Endothelial cell of umbilical vein (primary cell): ENCODE measurements around the gene ZNF763. TPM values are rescaled to one million over a fixed set of nuclear protein-coding genes. Genes with fewer than 3 reads are reported as not detected.

ENCODE experiments used
- BruUV-seq: library from RNA; stranded (reverse); fragments of 400-500 nt; replicated peaks from 2 replicates; lab custom pipeline; 2021; lab: Mats Ljungman, UMichigan
- CTCF ChIA-PET: fragments of 300-600, 350-600 bp; sonication (Branson Sonifier 250); formaldehyde crosslinking; loops from one replicate; lab custom pipeline; 2021; ENCODE audit warnings: antibody characterized with exemption, inconsistent platforms; lab: Charles Lee
- POLR2A ChIA-PET: fragments of 300-600, 350-600 bp; sonication (Branson Sonifier 250); formaldehyde crosslinking; loops from one replicate; lab custom pipeline; 2021; ENCODE audit warnings: antibody characterized with exemption, inconsistent platforms; lab: Charles Lee
- DNase-seq: peaks from one replicate; pipeline ENCODE4 v3.0.0-alpha.2; 2011; ENCODE audit warnings: low read depth, low spot score
- FAIRE-seq: peaks from 2 replicates; lab custom pipeline; 2011; peaks lifted over from hg19 to GRCh38; lab: Jason Lieb, UNC
- H2AFZ ChIP-seq: 2 replicates; pipeline ENCODE4 v1.6.0; 2012; ENCODE audit warnings: low read depth, low read length, control low read depth, inconsistent platforms
- H3K27ac ChIP-seq: 2 replicates; pipeline ENCODE4 v1.5.1; 2011; ENCODE audit warnings: low read depth, mild to moderate bottlenecking, control low read depth, low read length, moderate library complexity; ENCODE audit not compliant: insufficient read depth
- H3K27me3 ChIP-seq, 2 experiments: 2 replicates each; pipeline versions ENCODE4 v1.6.0 to v1.6.1; 2011; ENCODE audit warnings: low read length in 2 of 2, mixed read lengths in 1 of 2; ENCODE audit not compliant: control insufficient read depth in 2 of 2, insufficient read depth in 2 of 2
- H3K36me3 ChIP-seq, 2 experiments: 2 replicates in 1 of 2; 3 replicates in 1 of 2; pipeline ENCODE4 v1.5.1; 2011; ENCODE audit warnings: low read length in 2 of 2, mild to moderate bottlenecking in 1 of 2, moderate library complexity in 1 of 2; ENCODE audit not compliant: control insufficient read depth in 2 of 2, insufficient read depth in 2 of 2; ENCODE audit errors: extremely low read depth in 1 of 2
- H3K4me1 ChIP-seq: 3 replicates; pipeline ENCODE4 v1.5.1; 2011; ENCODE audit warnings: mild to moderate bottlenecking, low read length; ENCODE audit not compliant: control insufficient read depth, insufficient read depth; ENCODE audit errors: extremely low read depth
- H3K4me2 ChIP-seq: 2 replicates; pipeline ENCODE4 v1.6.1; 2011; ENCODE audit warnings: low read length, control low read depth, mixed read lengths; ENCODE audit not compliant: insufficient read depth
- H3K4me3 ChIP-seq, 3 experiments: fragments of 200-600 bp in 1 of 3; sonication (generic), shearing (Covaris generic) in 1 of 3; replicated peaks in 1 of 3; 2 replicates each; pipeline ENCODE4 v1.5.1; 2011 to 2016; ENCODE audit warnings: control low read depth in 3 of 3, low read length in 3 of 3, mild to moderate bottlenecking in 2 of 3, inconsistent platforms in 1 of 3, low read depth in 1 of 3, moderate library complexity in 1 of 3; ENCODE audit not compliant: insufficient read depth in 1 of 3
- H3K79me2 ChIP-seq: 2 replicates; pipeline ENCODE4 v1.6.0; 2012; ENCODE audit warnings: low read length, inconsistent platforms; ENCODE audit not compliant: control insufficient read depth, insufficient read depth
- H3K9ac ChIP-seq: replicated peaks from 2 replicates; pipeline ENCODE3; 2011; ENCODE audit warnings: low read length, control low read depth; ENCODE audit not compliant: insufficient read depth; ENCODE audit errors: extremely low read depth
- H3K9me1 ChIP-seq: replicated peaks from 3 replicates; pipeline ENCODE4 v1.6.0; 2011; ENCODE audit warnings: mild to moderate bottlenecking, low read length; ENCODE audit not compliant: control insufficient read depth, insufficient read depth; ENCODE audit errors: extremely low read depth
- H3K9me3 ChIP-seq: replicated peaks from 2 replicates; pipeline ENCODE4 v1.5.1; 2012; ENCODE audit warnings: low read length, inconsistent platforms; ENCODE audit not compliant: control insufficient read depth, insufficient read depth
- H4K20me1 ChIP-seq: replicated peaks from 2 replicates; pipeline ENCODE3; 2011; ENCODE audit warnings: mild to moderate bottlenecking, low read length; ENCODE audit not compliant: control insufficient read depth, insufficient read depth; ENCODE audit errors: extremely low read depth
- CTCF ChIP-seq, 2 donors: IDR thresholded peaks; 1 replicate in 1 of 2; 2 replicates in 1 of 2; pipeline ENCODE4 v1.5.1; 2011; ENCODE audit warnings: low read length in 2 of 2, mild to moderate bottlenecking in 2 of 2, moderate library complexity in 2 of 2, control low read depth in 1 of 2, inconsistent platforms in 1 of 2, low read depth in 1 of 2; ENCODE audit not compliant: insufficient read depth in 1 of 2; ENCODE audit errors: extremely low read depth in 1 of 2
- EZH2 ChIP-seq: IDR thresholded peaks from 2 replicates; pipeline ENCODE4 v1.6.1; 2012; ENCODE audit warnings: borderline replicate concordance, low read depth, mild to moderate bottlenecking, moderate library complexity, low read length, inconsistent platforms; ENCODE audit not compliant: severe bottlenecking
- FOS ChIP-seq: IDR thresholded peaks from 2 replicates; pipeline ENCODE4 v1.6.1; 2011; ENCODE audit warnings: mild to moderate bottlenecking, low read length, moderate library complexity, borderline replicate concordance; ENCODE audit not compliant: insufficient read depth
- GATA2 ChIP-seq: IDR thresholded peaks from 2 replicates; pipeline ENCODE4 v1.7.0; 2011; ENCODE audit warnings: low read depth, mild to moderate bottlenecking, moderate library complexity, mixed read lengths, low read length; ENCODE audit not compliant: insufficient read length, insufficient read depth
- JUN ChIP-seq: IDR thresholded peaks from 2 replicates; pipeline ENCODE4 v1.6.1; 2011; ENCODE audit warnings: borderline replicate concordance, low read depth; ENCODE audit not compliant: insufficient read length, insufficient read depth
- MAX ChIP-seq: IDR thresholded peaks from 2 replicates; pipeline ENCODE4 v1.6.1; 2011; ENCODE audit not compliant: insufficient read depth, insufficient read length
- MYC ChIP-seq: IDR thresholded peaks from one replicate; pipeline ENCODE4 v1.6.1; 2011; ENCODE audit warnings: mild to moderate bottlenecking, low read depth, low read length
- POLR2A ChIP-seq: IDR thresholded peaks from 2 replicates; pipeline ENCODE4 v1.6.1; 2012; ENCODE audit warnings: low read depth, mild to moderate bottlenecking, control low read depth, low read length
- POLR2AphosphoS5 ChIP-seq: IDR thresholded peaks from 2 replicates; pipeline ENCODE4 v1.6.1; 2012; ENCODE audit warnings: low read depth, mild to moderate bottlenecking, control low read depth, low read length, moderate library complexity; ENCODE audit not compliant: insufficient read depth
- dilution Hi-C: fragments of 300-500 bp; cut with MboI; formaldehyde crosslinking; loops from one replicate; pipeline ENCODE4 v1.15.0; 2019; ENCODE audit warnings: low sequenced_read_pairs; ENCODE audit not compliant: extremely low pct_ligation_motif_present
- intact Hi-C: fragments of 100-400 bp; cut with micrococcal nuclease; formaldehyde crosslinking; loops from one replicate; pipeline ENCODE4 v1.10.0; 2022
- polyA plus RNA-seq, 4 experiments: library from polyadenylated mRNA; depleted of rRNA in 3 of 4; stranded (reverse) in 3 of 4; unstranded in 1 of 4; fragments of >200 nt; gene quantifications; 2 replicates each; pipeline versions ENCODE4 v1.2.1 to v1.2.3, GENCODE V29; 2011 to 2012; ENCODE audit warnings: missing spikeins in 1 of 4
- total RNA-seq: library from RNA; stranded (reverse); gene quantifications from 2 replicates; pipeline ENCODE4 v1.2.3, GENCODE V29; 2021

Gene ZNF763
- total and polyA plus RNA-seq, 2 donors (not counting 3 experiments of a cell fraction or from before 2014, with no cell fraction given) = 0.17 to 0.77 TPM

- dilution Hi-C loops = no loop called here
Observed at GRCh38 chr19:11927227-11927626, 37.6 kb upstream of the ZNF763 start.

GRCh38 chr19:11931051-11931450 is 33.8 kb upstream of the ZNF763 start:
- Histone ChIP-seq H3K4me2 (no peak overlapping the region), H2AFZ (no peak overlapping the region), H3K9ac (no peak overlapping the region), H4K20me1 (no peaks in the 10 kb centered on the region), H3K27me3 (no peaks in the 10 kb centered on the region), H3K4me3 (no peak overlapping the region), H3K36me3 (no peaks in the 10 kb centered on the region), H3K79me2 (peaks cover 6% of the 10 kb centered on the region), H3K27ac (no peak overlapping the region), H3K4me1 (peaks cover 2% of the 10 kb centered on the region), H3K9me3 (no peaks in the 10 kb centered on the region), H3K9me1 (no peaks in the 10 kb centered on the region)
- POLR2A ChIA-PET = no interaction called here
- no TSS peak for BruUV-seq
- dilution Hi-C loops = no loop called here
- intact Hi-C loops = no loop called here
- no peak for TF ChIP-seq POLR2AphosphoS5
- TF ChIP-seq POLR2A = no peak
- TF ChIP-seq GATA2 = no peak
- TF ChIP-seq EZH2 = no peak
- no peak for TF ChIP-seq FOS
- TF ChIP-seq CTCF (IDR thresholded peaks at IDR 0.05; ENCODE audit: extremely low read depth in 1 of 2, insufficient read depth in 1 of 2, low read depth in 1 of 2, low read length in 2 of 2) = no peak
- no peak for TF ChIP-seq MAX
- no peak for TF ChIP-seq MYC
- TF ChIP-seq JUN = no peak
- CTCF ChIA-PET = no interaction called here
- DNase-seq (no peak), FAIRE-seq (no peak)

More at GRCh38 chr19:11927227-11927626, 37.6 kb upstream of the ZNF763 start:
- FAIRE-seq (no peak), DNase-seq (no peak)
- no peak overlapping the region for H3K4me2 ChIP-seq
- POLR2A ChIA-PET = no interaction called here
- H3K9ac ChIP-seq = no peak overlapping the region
- H4K20me1 ChIP-seq = no peaks in the 10 kb centered on the region
- CTCF ChIA-PET = no interaction called here
- H3K27me3 ChIP-seq = no peaks in the 10 kb centered on the region
- H3K9me1 ChIP-seq = no peaks in the 10 kb centered on the region
- peaks cover 2% of the 10 kb centered on the region for H3K79me2 ChIP-seq
- H3K4me3 ChIP-seq = no peak overlapping the region
- no peaks in the 10 kb centered on the region for H3K9me3 ChIP-seq
- H3K36me3 ChIP-seq = no peaks in the 10 kb centered on the region
- intact Hi-C loops = loop anchor here (5.0 kb wide), 1 partner anchor 130 kb away; the partner anchor contains the start of gene ZNF491
- no peak overlapping the region for H3K27ac ChIP-seq
- no TSS peak for BruUV-seq
- no peak overlapping the region for H2AFZ ChIP-seq
- TF ChIP-seq FOS = no peak
- no peak for TF ChIP-seq POLR2A
- TF ChIP-seq MYC = no peak
- TF ChIP-seq POLR2AphosphoS5 = no peak
- H3K4me1 ChIP-seq = peaks cover 15% of the 10 kb centered on the region
